Naive thymus-derived CD4-positive, alpha-beta T cell (primary cell): Measurements from ENCODE around the gene ETS1. TPM values are rescaled to one million over a fixed set of nuclear protein-coding genes. Genes with fewer than 3 reads are reported as not detected.

ENCODE experiments used
- ATAC-seq: fragments of 150-1000 bp; cut with Tn5 transposase; 2 replicates; pipeline ENCODE4 v1.10.0; 2021; ENCODE audit warnings: mild to moderate bottlenecking, moderate library complexity
- CTCF ChIA-PET: fragments of 350-600 bp; sonication (Branson Sonifier 250); formaldehyde crosslinking; loops from one replicate; lab custom pipeline; 2021; ENCODE audit warnings: antibody characterized with exemption; lab: Charles Lee
- POLR2A ChIA-PET: fragments of 350-600 bp; sonication (Branson Sonifier 250); formaldehyde crosslinking; loops from one replicate; lab custom pipeline; 2021; ENCODE audit warnings: antibody characterized with exemption, inconsistent platforms; lab: Charles Lee
- DNase-seq, 9 donors: peaks; one replicate each; pipeline versions ENCODE4 v3.0.0 to v3.0.0-alpha.2; 2020 to 2022; ENCODE audit warnings: mixed read lengths in 1 of 9
- H3K27ac ChIP-seq: one replicate; pipeline ENCODE4 v1.7.0; 2013; ENCODE audit warnings: mild to moderate bottlenecking, low read depth, low read length, moderate library complexity
- H3K27me3 ChIP-seq, 2 donors: one replicate each; pipeline ENCODE4 v1.7.0; 2013; ENCODE audit warnings: low read length in 2 of 2, mild to moderate bottlenecking in 2 of 2, moderate library complexity in 2 of 2; ENCODE audit not compliant: control insufficient read depth in 2 of 2, insufficient read depth in 2 of 2
- H3K36me3 ChIP-seq, 3 experiments: 1 replicate in 2 of 3; 2 replicates in 1 of 3; pipeline ENCODE4 v1.7.0; 2013; ENCODE audit warnings: low read length in 3 of 3, mild to moderate bottlenecking in 3 of 3, moderate library complexity in 1 of 3; ENCODE audit not compliant: insufficient read depth in 3 of 3, control insufficient read depth in 2 of 3
- H3K4me1 ChIP-seq, 2 donors: one replicate each; pipeline ENCODE4 v1.7.0; 2013; ENCODE audit warnings: low read length in 2 of 2, mild to moderate bottlenecking in 2 of 2, moderate library complexity in 1 of 2; ENCODE audit not compliant: control insufficient read depth in 2 of 2, insufficient read depth in 2 of 2
- H3K4me3 ChIP-seq: 2 replicates; pipeline ENCODE4 v1.7.0; 2013; ENCODE audit warnings: mild to moderate bottlenecking, low read length
- H3K9me3 ChIP-seq, 3 experiments: 1 replicate in 2 of 3; 2 replicates in 1 of 3; pipeline ENCODE4 v1.7.0; 2013; ENCODE audit warnings: low read length in 3 of 3; ENCODE audit not compliant: control insufficient read depth in 2 of 3
- H3K27ac Mint-ChIP-seq, 9 donors: one replicate each; pipeline ENCODE4 v1.8.0; 2020 to 2022; ENCODE audit warnings: mixed read lengths in 9 of 9, mild to moderate bottlenecking in 8 of 9, moderate library complexity in 5 of 9, inconsistent platforms in 2 of 9
- H3K27me3 Mint-ChIP-seq, 5 donors: one replicate each; pipeline ENCODE4 v1.8.0; 2021 to 2022; ENCODE audit warnings: mixed read lengths in 5 of 5, mild to moderate bottlenecking in 1 of 5
- H3K36me3 Mint-ChIP-seq, 5 donors: one replicate each; pipeline ENCODE4 v1.8.0; 2020 to 2022; ENCODE audit warnings: mixed read lengths in 5 of 5, mild to moderate bottlenecking in 3 of 5, inconsistent platforms in 1 of 5
- H3K4me1 Mint-ChIP-seq, 7 donors: one replicate each; pipeline ENCODE4 v1.8.0; 2020 to 2022; ENCODE audit warnings: mixed read lengths in 7 of 7, mild to moderate bottlenecking in 3 of 7, inconsistent platforms in 1 of 7
- H3K4me3 Mint-ChIP-seq, 10 donors: one replicate each; pipeline ENCODE4 v1.8.0; 2020 to 2022; ENCODE audit warnings: mild to moderate bottlenecking in 10 of 10, mixed read lengths in 10 of 10, moderate library complexity in 6 of 10, inconsistent platforms in 2 of 10
- H3K9me3 Mint-ChIP-seq, 11 donors: one replicate each; pipeline ENCODE4 v1.8.0; 2020 to 2022; ENCODE audit warnings: mixed read lengths in 11 of 11, mild to moderate bottlenecking in 4 of 11, inconsistent platforms in 1 of 11, moderate library complexity in 1 of 11
- intact Hi-C, 2 donors: fragments of 100-400 bp; cut with micrococcal nuclease; formaldehyde crosslinking; loops; one replicate each; pipeline ENCODE4 v1.15.1; 2023
- polyA plus RNA-seq, 2 donors: library from polyadenylated mRNA; unstranded; fragments of 300-500 nt; fragmentation: Illumina TruSeq; gene quantifications; one replicate each; pipeline ENCODE4 v1.2.3, GENCODE V29; 2021
- total RNA-seq, 6 experiments: library from RNA in 5 of 6; stranded (reverse) in 5 of 6; gene quantifications; 1 replicate in 5 of 6; 2 replicates in 1 of 6; pipeline ENCODE4 v1.2.3 and lab custom pipeline; 2021 to 2026

The ETS1 gene
- total and polyA plus RNA-seq, 7 experiments from 2014 or later: 514 to 871 (median 676) TPM

DNA sequence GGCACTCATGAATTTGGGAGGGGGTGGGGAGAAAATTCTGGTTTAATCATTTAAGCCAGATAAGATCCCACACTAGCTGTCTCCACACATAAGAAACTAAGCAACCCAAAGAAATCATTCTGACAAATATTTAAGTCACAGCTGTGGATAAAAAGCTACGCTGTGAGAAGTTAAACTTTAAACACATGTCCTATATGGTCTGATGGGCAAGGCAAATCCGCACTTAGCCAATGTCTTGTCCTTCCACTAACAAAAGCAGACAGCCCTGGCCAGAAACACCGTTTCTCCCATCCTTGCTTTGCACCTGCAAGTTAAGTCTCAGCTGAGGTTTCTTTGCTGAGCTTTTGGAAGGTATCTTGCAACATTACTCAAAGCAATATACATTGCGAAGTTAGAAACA, 68.0 kb downstream of the ETS1 start:
- H3K36me3 Mint-ChIP-seq: peaks cover 46 to 73% (median 68%) of the 10 kb centered on the region in 5 donors
- Histone ChIP-seq H3K4me3 (peak overlapping the region; percentile 96), H3K36me3 (peaks cover 21 to 57% (median 38%) of the 10 kb centered on the region in 3 experiments), H3K27me3 (no peaks in the 10 kb centered on the region), H3K27ac (peak overlapping the region; percentile 97), H3K9me3 (no peaks in the 10 kb centered on the region), H3K4me1 (peaks cover 16 to 21% of the 10 kb centered on the region in 2 donors)
- ChIA-PET CTCF (interaction anchor here (0.6 to 8.2 kb wide), 19 partner anchors 9 to 347 kb away, joined by 3 to 86 read pairs (median 6); no protein-coding TSS in a partner anchor), POLR2A (interaction anchor here (0.7 to 30.8 kb wide), 27 partner anchors 15 to 346 kb away, joined by 3 to 691 read pairs (median 6); no protein-coding TSS in a partner anchor)
- H3K9me3 Mint-ChIP-seq: peaks cover 0 to 4% (median 0%) of the 10 kb centered on the region in 11 donors
- H3K27ac Mint-ChIP-seq: peak overlapping the region; percentile 92 to 99 (median 97)
- peaks cover 23 to 54% (median 28%) of the 10 kb centered on the region in 7 donors for H3K4me1 Mint-ChIP-seq
- intact Hi-C loops: loop anchor here (1.0 kb wide), 2 partner anchors 111 to 196 kb away; no protein-coding TSS in a partner anchor
- DNase-seq: peak in 4 of 9 donors; percentile 17 to 34 (median 20)
- H3K4me3 Mint-ChIP-seq: peak overlapping the region; percentile 94 to 100 (median 98)
- peaks cover 0 to 3% (median 0%) of the 10 kb centered on the region in 5 donors for H3K27me3 Mint-ChIP-seq
- no peak for ATAC-seq

GRCh38 chr11:128518493-128519207, 68.7 kb downstream of the ETS1 start:
- Histone ChIP-seq H3K36me3 (peaks cover 21 to 60% (median 38%) of the 10 kb centered on the region in 3 experiments), H3K4me3 (peak overlapping the region; percentile 96), H3K4me1 (peaks cover 9 to 14% of the 10 kb centered on the region in 2 donors), H3K27me3 (no peaks in the 10 kb centered on the region), H3K27ac (peak overlapping the region; percentile 97), H3K9me3 (no peaks in the 10 kb centered on the region)
- ATAC-seq (no peak), DNase-seq (peak in 3 of 9 donors; percentile 1 to 9 (median 5))
- CTCF ChIA-PET: interaction anchor here (0.7 to 8.2 kb wide), 18 partner anchors 9 to 346 kb away, joined by 3 to 86 read pairs (median 6); no protein-coding TSS in a partner anchor
- Mint-ChIP-seq H3K27me3 (peaks cover 0 to 3% (median 0%) of the 10 kb centered on the region in 5 donors), H3K27ac (peak overlapping the region; percentile 92 to 99 (median 97)), H3K4me3 (peak overlapping the region; percentile 94 to 100 (median 98)), H3K9me3 (peaks cover 0 to 4% (median 0%) of the 10 kb centered on the region in 11 donors), H3K4me1 (peaks cover 23 to 55% (median 28%) of the 10 kb centered on the region in 7 donors), H3K36me3 (peaks cover 46 to 80% (median 75%) of the 10 kb centered on the region in 5 donors)
- POLR2A ChIA-PET: interaction anchor here (0.6 to 30.8 kb wide), 27 partner anchors 10 to 345 kb away, joined by 3 to 691 read pairs (median 6); no protein-coding TSS in a partner anchor
- intact Hi-C loops: loop anchor here (1.0 kb wide), 3 partner anchors 9 to 195 kb away; no protein-coding TSS in a partner anchor

DNA sequence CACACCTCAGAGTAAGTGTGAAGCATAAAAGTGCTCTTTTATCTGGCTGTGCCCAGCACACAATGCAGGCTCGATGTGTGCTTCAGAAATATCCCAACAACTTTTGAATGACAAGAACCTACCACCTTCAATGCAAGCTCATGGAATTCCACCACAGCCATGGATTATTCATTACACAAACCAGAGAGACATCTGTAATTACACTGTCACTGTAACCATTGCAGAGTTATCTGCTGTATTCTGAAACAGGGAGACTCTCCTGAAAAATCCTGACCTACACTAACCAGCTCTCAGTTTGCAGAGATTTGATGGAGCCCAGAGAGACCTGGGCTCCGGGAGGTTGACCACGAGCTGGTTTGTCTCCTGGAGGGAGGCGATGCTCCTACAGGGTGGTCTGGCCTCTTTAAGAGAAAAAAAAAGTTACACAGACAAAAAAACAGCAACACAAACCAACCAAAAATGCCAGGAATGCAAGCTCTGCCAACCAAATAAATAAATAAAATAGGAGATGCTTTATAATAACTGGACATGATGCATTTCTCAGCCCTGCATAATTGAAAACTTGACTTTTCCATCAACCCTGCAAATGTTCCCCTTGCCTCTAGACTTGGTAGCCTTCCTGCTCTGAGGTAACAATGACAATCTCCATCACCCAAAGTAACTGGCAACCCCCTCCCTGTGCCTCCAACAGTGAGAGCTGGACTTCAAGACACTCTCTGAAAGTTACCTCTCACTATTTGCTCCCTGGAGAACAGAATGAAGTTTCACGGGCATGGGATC, 69.7 kb downstream of the ETS1 start:
- Histone ChIP-seq H3K36me3 (peaks cover 30 to 70% (median 43%) of the 10 kb centered on the region in 3 experiments), H3K27me3 (no peaks in the 10 kb centered on the region), H3K4me1 (peaks cover 13 to 15% of the 10 kb centered on the region in 2 donors), H3K27ac (peak overlapping the region; percentile 97), H3K9me3 (no peaks in the 10 kb centered on the region), H3K4me3 (peak overlapping the region; percentile 96)
- CTCF ChIA-PET: interaction anchor here (0.6 to 8.2 kb wide), 14 partner anchors 8 to 313 kb away, joined by 3 to 86 read pairs (median 6); no protein-coding TSS in a partner anchor
- POLR2A ChIA-PET: interaction anchor here (0.6 to 30.8 kb wide), 23 partner anchors 8 to 225 kb away, joined by 3 to 691 read pairs (median 14); no protein-coding TSS in a partner anchor
- intact Hi-C loops: loop anchor here in 1 of 2 donors (1.0 kb wide), 1 partner anchor 8 kb away; no protein-coding TSS in a partner anchor
- no peak for ATAC-seq
- Mint-ChIP-seq H3K36me3 (peaks cover 53 to 88% (median 85%) of the 10 kb centered on the region in 5 donors), H3K27ac (peak overlapping the region; percentile 92 to 99 (median 97)), H3K27me3 (peaks cover 0 to 3% (median 0%) of the 10 kb centered on the region in 5 donors), H3K4me3 (peak overlapping the region; percentile 94 to 100 (median 98)), H3K4me1 (peaks cover 24 to 56% (median 28%) of the 10 kb centered on the region in 7 donors), H3K9me3 (peaks cover 0 to 3% (median 0%) of the 10 kb centered on the region in 11 donors)
- peak in 5 of 9 donors; percentile 1 to 30 (median 13) for DNase-seq

DNA sequence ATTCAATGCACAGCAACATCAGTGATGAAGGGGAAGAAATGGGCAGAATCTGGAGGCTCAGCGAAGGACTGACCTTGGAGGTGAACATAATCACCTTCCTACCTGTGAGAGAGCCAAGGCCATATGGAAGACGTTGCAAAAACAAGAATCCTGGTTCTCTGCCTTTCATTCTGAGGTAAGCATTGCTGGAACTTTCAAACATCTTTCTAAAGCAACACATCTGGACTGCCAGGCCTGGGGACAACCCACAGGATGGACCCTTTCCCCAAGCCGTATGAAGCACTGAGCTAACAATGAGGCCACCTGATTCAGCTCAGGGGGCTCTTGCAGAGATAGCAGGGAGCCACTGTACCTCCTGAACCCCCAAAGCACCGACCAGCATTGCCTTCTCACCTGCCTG, 70.5 kb downstream of the ETS1 start:
- Histone ChIP-seq H3K4me3 (peak overlapping the region; percentile 96), H3K27me3 (no peaks in the 10 kb centered on the region), H3K9me3 (no peaks in the 10 kb centered on the region), H3K36me3 (peaks cover 31 to 69% (median 48%) of the 10 kb centered on the region in 3 experiments), H3K27ac (peak overlapping the region; percentile 97), H3K4me1 (peaks cover 17 to 20% of the 10 kb centered on the region in 2 donors)
- H3K4me1 Mint-ChIP-seq: peaks cover 30 to 64% (median 34%) of the 10 kb centered on the region in 7 donors
- POLR2A ChIA-PET: interaction anchor here (0.7 to 30.8 kb wide), 15 partner anchors 8 to 224 kb away, joined by 3 to 691 read pairs (median 96); no protein-coding TSS in a partner anchor
- peaks cover 55 to 94% (median 91%) of the 10 kb centered on the region in 5 donors for H3K36me3 Mint-ChIP-seq
- intact Hi-C loops: no loop called here
- peak overlapping the region; percentile 92 to 99 (median 97) for H3K27ac Mint-ChIP-seq
- peak overlapping the region; percentile 94 to 100 (median 98) for H3K4me3 Mint-ChIP-seq
- DNase-seq (peak in 1 of 9 donors; percentile 1), ATAC-seq (no peak)
- CTCF ChIA-PET: interaction anchor here (0.6 to 8.2 kb wide), 6 partner anchors 11 to 282 kb away, joined by 3 to 86 read pairs (median 3); no protein-coding TSS in a partner anchor
- peaks cover 0 to 3% (median 0%) of the 10 kb centered on the region in 5 donors for H3K27me3 Mint-ChIP-seq
- no peaks in the 10 kb centered on the region for H3K9me3 Mint-ChIP-seq

GRCh38 chr11:128515826-128516778, 71.3 kb downstream of the ETS1 start:
- ATAC-seq (no peak), DNase-seq (peak in 5 of 9 donors; percentile 3 to 40 (median 6))
- Histone ChIP-seq H3K27me3 (no peaks in the 10 kb centered on the region), H3K4me3 (peak overlapping the region; percentile 96), H3K36me3 (peaks cover 31 to 61% (median 48%) of the 10 kb centered on the region in 3 experiments), H3K4me1 (peaks cover 25 to 28% of the 10 kb centered on the region in 2 donors), H3K27ac (peak overlapping the region; percentile 97), H3K9me3 (no peaks in the 10 kb centered on the region)
- peaks cover 54 to 95% (median 93%) of the 10 kb centered on the region in 5 donors for H3K36me3 Mint-ChIP-seq
- H3K4me1 Mint-ChIP-seq: peaks cover 37 to 72% (median 42%) of the 10 kb centered on the region in 7 donors
- CTCF ChIA-PET: interaction anchor here (0.6 to 8.2 kb wide), 9 partner anchors 10 to 115 kb away, joined by 3 to 86 read pairs (median 5); no protein-coding TSS in a partner anchor
- POLR2A ChIA-PET: interaction anchor here (0.7 to 30.8 kb wide), 20 partner anchors 7 to 321 kb away, joined by 3 to 691 read pairs (median 73); no protein-coding TSS in a partner anchor
- H3K27ac Mint-ChIP-seq: peak overlapping the region; percentile 92 to 99 (median 97)
- H3K9me3 Mint-ChIP-seq: no peaks in the 10 kb centered on the region
- H3K27me3 Mint-ChIP-seq: peaks cover 0 to 3% (median 0%) of the 10 kb centered on the region in 5 donors
- intact Hi-C loops: loop anchor here in 1 of 2 donors (1.0 to 2.0 kb wide), 2 partner anchors 9 to 33 kb away; no protein-coding TSS in a partner anchor
- peak overlapping the region; percentile 94 to 100 (median 98) for H3K4me3 Mint-ChIP-seq
